Measurements from ENCODE around the gene CASKIN1.

CASKIN1 gene

DNA sequence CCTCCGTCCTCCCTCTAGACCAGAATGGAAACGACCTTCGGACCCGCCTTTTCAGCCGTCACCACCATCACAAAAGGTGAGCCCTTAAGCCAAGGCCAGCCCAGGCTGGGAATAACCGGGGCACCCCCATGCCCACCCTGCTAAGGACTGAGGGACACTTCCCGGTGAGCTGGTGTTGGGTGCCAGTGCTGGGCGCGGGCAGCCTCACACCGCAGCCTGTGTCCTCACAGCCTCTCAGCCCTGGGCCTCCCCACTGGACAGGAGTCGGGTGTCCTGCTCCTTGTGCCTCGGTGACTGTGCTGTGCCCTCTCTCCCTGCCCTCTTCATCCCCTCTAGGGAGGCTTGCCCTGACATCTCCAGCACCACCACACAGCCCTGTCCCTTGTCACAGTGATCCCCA, 30.5 kb downstream of the CASKIN1 start:
- TF ChIP-seq, protein P1, sequence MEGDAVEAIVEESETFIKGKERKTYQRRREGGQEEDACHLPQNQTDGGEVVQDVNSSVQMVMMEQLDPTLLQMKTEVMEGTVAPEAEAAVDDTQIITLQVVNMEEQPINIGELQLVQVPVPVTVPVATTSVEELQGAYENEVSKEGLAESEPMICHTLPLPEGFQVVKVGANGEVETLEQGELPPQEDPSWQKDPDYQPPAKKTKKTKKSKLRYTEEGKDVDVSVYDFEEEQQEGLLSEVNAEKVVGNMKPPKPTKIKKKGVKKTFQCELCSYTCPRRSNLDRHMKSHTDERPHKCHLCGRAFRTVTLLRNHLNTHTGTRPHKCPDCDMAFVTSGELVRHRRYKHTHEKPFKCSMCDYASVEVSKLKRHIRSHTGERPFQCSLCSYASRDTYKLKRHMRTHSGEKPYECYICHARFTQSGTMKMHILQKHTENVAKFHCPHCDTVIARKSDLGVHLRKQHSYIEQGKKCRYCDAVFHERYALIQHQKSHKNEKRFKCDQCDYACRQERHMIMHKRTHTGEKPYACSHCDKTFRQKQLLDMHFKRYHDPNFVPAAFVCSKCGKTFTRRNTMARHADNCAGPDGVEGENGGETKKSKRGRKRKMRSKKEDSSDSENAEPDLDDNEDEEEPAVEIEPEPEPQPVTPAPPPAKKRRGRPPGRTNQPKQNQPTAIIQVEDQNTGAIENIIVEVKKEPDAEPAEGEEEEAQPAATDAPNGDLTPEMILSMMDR (IDR thresholded peaks at IDR 0.05; ENCODE audit: low read depth, low read length), result no peak
- Histone ChIP-seq H3K27ac (no peak overlapping the region), H3K9me3 (ENCODE audit: severe bottlenecking) (peaks cover 8% of the 10 kb centered on the region), H3K4me3 (ENCODE audit: low read depth, low read length) (no peak overlapping the region), H3K36me3 (peaks cover 38% of the 10 kb centered on the region), H3K27me3 (ENCODE audit: insufficient read depth, low read depth, severe bottlenecking) (no peaks in the 10 kb centered on the region)
- DNase-seq, result no peak

DNA sequence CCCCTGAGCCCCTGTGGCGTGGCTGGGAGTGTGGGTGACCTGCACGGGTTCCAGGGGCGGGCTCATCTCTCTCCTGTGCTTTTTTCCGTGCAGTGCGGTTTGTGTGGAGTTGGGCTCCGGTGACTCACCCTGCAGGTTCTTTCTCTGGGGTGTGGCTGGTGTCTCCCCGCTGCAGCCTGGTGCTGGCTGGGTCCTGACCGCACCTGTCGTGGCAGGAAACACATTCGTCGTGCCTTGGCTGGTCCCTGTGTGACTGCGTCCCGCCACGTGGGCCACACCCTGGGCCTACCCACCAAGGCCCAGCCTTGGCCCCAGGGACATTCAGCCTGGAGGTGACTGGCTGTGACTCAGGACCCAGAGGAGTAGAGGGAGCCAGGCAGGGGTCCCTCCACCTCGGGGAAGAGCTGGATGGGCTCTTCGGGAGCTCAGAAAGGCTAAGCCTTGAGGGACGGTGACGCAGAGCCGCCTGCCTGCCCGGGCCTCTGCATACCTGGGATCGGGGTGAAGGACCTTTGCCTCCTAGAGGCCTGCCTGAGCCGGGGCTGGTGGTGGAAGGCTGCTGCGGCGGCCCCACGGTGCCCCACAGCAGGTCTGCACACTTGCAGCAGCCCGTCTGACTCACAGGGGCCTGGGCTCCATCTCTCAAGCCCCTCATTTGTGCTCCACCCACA, 33.1 kb downstream of the CASKIN1 start:
- TF ChIP-seq, protein P1 (IDR thresholded peaks at IDR 0.05; ENCODE audit: low read depth, low read length), result no peak
- H3K27me3 ChIP-seq (ENCODE audit: insufficient read depth, low read depth, severe bottlenecking), result no peaks in the 10 kb centered on the region
- H3K27ac ChIP-seq, result no peak overlapping the region
- peaks cover 8% of the 10 kb centered on the region for H3K9me3 ChIP-seq (ENCODE audit: severe bottlenecking)
- H3K36me3 ChIP-seq, result peaks cover 39% of the 10 kb centered on the region
- no peak overlapping the region for H3K4me3 ChIP-seq (ENCODE audit: low read depth, low read length)
- DNase-seq, result no peak

DNA sequence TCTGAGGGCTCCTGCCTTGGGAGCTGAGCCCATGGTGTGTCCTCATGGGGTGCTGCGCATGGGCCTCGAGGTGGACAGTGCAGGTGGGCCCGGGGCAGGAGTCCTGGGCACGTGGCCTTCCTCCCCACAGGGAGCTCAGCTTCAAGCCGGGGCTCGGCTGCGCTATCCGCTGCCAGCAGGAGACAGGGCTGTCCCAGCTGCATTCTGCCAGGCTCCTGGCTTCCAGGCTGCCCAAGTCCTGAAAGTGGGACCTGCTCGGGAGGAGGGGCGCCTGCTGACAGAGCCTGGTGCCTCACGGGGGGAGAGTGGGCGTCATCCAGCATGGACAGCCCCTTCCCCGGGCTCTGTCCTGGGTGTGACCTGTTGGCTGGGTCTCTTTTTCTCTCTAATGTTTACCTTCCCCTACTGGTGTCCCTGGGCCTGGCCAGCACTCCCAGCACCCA, 33.7 kb downstream of the CASKIN1 start:
- H3K27ac ChIP-seq, result no peak overlapping the region
- H3K27me3 ChIP-seq (ENCODE audit: insufficient read depth, low read depth, severe bottlenecking), result no peaks in the 10 kb centered on the region
- H3K4me3 ChIP-seq (ENCODE audit: low read depth, low read length), result no peak overlapping the region
- peaks cover 39% of the 10 kb centered on the region for H3K36me3 ChIP-seq
- DNase-seq, result no peak
- TF ChIP-seq, protein P1 (IDR thresholded peaks at IDR 0.05; ENCODE audit: low read depth, low read length), result no peak
- peaks cover 8% of the 10 kb centered on the region for H3K9me3 ChIP-seq (ENCODE audit: severe bottlenecking)

DNA sequence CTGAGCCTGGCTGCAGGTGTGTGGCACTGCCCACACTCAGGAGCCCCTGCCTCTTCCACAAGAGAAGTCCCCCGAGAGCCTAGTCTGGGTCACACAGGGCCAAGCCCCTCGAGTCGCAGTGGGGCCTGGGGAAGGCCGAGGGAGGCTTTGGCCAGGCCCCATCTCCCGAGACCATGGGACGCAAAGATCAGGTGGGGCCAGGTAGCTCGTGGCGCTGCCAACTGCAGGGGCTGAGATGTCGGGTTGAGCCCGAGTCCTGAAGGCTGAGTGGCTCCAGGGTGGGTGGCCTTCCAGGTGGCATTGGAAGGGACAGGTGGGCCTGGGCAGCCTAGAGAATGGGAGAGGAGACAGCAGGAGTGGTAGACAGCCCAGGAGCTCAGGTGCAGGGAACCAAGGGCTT, 34.5 kb downstream of the CASKIN1 start:
- Histone ChIP-seq H3K27ac (no peak overlapping the region), H3K36me3 (peaks cover 33% of the 10 kb centered on the region), H3K4me3 (ENCODE audit: low read depth, low read length) (no peak overlapping the region), H3K9me3 (ENCODE audit: severe bottlenecking) (peaks cover 8% of the 10 kb centered on the region), H3K27me3 (ENCODE audit: insufficient read depth, low read depth, severe bottlenecking) (no peaks in the 10 kb centered on the region)
- DNase-seq, result no peak
- TF ChIP-seq, protein P1 (IDR thresholded peaks at IDR 0.05; ENCODE audit: low read depth, low read length), result no peak

DNA sequence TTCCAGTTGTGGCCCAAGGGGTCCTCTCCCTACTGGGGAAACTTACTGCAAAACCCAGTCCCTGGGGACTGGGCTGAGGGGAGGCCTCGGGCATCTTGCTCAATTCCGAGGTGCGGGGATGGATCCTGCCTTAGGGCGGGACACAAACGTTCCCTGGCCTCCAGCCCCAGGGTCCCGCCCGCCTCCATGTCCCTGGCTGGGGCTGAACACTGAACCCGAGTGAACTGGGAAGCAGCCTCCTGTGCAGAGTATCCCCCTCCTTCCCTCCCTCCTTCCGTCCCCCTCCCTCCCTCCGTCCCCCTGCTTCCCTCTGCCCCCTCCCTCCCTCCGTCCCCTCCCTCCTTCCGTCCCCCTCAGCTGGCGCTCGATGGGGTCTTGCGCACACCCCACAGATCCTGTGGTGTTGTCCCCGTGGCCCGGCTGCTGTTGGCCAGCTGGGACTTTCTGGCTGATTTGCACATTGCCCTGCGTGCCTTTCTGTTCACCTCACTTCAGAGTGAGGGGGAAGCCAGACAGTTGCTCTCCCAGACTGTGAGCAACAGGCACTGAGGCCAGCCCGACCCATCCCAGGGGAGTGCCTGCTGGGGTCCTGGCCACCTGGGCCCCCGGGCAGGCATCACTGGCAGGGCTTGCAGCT, 35.4 kb downstream of the CASKIN1 start:
- no peaks in the 10 kb centered on the region for H3K27me3 ChIP-seq (ENCODE audit: insufficient read depth, low read depth, severe bottlenecking)
- TF ChIP-seq, protein P1 (IDR thresholded peaks at IDR 0.05; ENCODE audit: low read depth, low read length), result no peak
- H3K36me3 ChIP-seq, result peaks cover 25% of the 10 kb centered on the region
- H3K27ac ChIP-seq, result no peak overlapping the region
- H3K9me3 ChIP-seq (ENCODE audit: severe bottlenecking), result peaks cover 8% of the 10 kb centered on the region
- no peak overlapping the region for H3K4me3 ChIP-seq (ENCODE audit: low read depth, low read length)
- no peak for DNase-seq
